Islet precursor cell (in vitro differentiated cells): Measurements from ENCODE around the gene RSKR.
"Not testable (repeated sequence)": the region's sequence is repeated elsewhere in the genome, so short reads cannot be mapped to it uniquely, and the experiment has no call there.

ENCODE experiments used
- DNase-seq: peaks from one replicate; pipeline ENCODE4 v3.0.0-alpha.2; 2018

RSKR gene

GRCh38 chr17:28613931-28614381 lies at the start of gene RSKR:
Gene RSKR (minus strand): TSS chr17:28614185. CDS start chr17:28614161, 24 bp downstream.
- DNase-seq, result no peak

DNA sequence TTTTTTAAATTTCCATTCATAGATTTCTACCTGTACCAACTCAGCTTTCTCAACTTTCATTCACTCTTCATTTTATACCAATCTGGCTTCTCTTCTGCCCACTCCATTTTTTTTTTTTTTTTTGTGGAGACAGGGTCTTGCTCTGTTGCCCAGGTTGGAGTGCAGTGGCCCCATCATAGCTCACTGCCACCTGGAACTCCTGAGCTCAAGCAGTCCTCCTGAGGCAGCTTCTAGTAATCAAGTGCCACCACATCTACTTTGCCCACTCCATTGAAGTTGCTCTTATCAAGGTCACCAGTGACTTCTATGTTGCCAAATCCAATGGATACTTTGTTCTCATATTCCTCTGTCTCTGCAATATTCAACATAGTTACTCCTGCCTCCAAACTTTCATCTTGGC lies 49.7 kb upstream of the RSKR start:
- no peak for DNase-seq

GRCh38 chr17:28662527-28662829 lies 48.5 kb upstream of the RSKR start:
- no peak for DNase-seq

DNA sequence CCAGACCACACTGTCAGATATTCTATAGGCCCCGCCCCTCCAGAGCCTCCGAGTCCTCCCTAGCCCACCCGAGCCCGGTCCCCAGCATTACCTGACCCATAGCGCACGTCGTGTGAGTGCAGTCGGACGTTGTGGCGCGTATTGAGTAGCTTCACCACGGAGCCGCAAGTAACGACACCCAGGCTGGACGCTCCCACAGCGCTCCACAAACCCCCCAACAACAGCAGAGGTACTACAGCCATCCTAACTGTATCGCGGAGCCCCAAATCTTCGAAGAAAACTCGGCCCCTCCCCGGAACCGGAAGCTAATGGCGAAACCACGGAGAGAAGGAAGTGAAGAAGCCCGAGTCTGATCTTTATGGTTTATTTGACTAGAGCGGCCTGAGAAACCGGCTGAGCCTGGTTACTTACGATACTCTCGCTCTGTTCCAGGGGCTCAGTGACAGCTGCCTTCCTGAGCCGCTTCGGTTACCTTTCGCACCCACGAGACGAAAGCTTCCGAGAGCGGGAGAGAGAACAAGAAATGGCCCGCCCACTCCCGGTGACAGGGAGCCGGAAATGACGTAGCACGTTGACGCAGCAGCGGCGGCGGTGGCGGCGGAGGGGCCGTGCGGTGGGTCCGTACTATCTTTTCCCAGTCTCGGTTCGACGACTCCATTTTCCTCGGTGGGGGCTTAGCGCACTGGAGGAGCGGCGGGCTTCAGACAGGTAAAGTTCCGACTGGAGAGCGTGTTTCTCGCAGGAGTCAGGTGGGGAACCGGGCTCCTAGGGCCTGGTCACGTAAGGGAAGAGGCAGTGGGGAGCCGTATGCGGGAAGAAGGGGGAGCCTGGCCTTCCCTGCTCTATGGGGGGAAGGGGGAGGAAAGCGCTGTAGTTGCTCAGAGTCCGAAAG lies 47.9 kb upstream of the RSKR start, which contains the start of the genes SDF2 and SUPT6H:
TSS of gene SDF2 (minus strand) at position 272 of the 892 bp plus-strand sequence. CDS start at position 242, 30 bp downstream.
TSS of gene SUPT6H (plus strand) at position 571 of the 892 bp plus-strand sequence. CDS start 11,197 bp downstream, outside the sequence.
- peak; percentile 95 for DNase-seq

DNA sequence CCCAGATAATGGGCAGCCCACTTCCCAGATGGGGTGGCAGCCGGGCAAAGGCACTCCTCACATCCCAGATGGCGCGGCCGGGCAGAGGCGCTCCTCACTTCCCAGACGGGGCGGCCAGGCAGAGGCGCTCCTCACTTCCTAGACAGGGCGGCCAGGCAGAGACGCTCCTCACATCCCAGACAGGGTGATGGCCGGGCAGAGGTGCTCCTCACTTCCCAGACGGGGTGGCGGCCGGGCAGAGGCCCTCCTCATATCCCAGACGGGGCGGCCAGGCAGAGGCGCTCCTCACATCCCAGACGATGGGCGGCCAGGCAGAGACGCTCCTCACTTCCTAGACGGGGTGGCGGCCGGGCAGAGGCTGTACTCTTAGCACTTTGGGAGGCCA lies 45.5 kb upstream of the RSKR start:
- not testable (repeated sequence) for DNase-seq

- not testable (repeated sequence) for DNase-seq
These were observed 44.9 kb upstream of the RSKR start for GRCh38 chr17:28658766-28659496.

GRCh38 chr17:28658342-28658741 lies 44.4 kb upstream of the RSKR start:
- not testable (repeated sequence) for DNase-seq

DNA sequence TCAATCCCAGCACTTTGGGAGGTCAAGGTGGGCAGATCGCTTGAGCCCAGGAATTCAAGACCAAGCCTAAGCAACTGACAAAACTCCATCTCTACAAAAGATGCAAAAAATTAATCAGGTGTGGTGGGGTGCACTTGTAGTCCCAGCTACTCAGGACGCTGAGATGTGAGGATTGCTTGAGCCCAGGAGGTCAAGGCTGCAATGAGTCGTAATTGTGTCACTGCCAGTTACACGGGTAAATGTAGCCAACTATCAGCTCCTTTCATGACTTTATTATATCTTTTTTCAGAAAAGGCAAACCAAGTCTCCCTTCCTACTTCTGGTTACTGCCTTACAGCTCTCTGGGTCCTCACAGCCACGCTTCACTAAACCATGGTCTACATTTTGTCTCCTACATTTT lies 43.8 kb upstream of the RSKR start:
- DNase-seq, result no peak

DNA sequence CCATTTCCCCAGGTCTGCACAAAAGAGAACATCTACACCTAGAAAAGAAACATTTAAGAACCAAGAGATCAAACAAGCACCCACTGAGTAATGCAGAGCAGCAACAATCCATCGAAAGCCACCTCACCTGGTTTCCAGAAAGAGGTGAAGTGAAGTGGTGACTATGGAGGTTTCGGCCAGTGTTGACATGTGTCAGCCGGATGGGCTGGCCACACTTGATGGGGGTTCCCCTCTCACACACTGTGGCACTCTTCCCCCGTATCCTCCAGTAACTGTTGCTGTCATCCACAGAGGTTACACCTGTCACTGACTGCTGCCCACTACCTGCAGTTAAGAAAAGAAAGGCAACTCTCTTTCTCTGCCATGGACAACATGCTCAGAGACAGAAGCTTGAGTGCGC lies 41.2 kb upstream of the RSKR start:
- DNase-seq, result no peak

DNA sequence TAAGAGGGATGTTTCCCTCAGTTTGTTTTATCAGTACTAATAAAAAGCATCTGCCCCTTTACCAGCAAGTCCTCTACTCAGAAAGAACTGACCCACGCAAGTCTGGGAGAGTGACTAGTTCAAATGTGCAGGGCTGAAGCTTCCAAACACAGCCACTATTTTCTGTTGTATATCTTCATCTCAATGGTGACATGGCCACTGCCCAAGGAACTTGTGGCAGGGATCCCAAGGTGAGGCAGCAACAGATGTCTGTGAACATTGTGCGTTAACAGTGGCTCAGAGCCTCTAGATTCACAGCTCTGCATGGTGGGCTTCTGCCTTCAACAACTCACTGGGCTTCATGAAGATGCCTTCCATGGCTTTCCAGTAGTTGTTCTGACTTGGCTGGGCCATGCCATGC lies 34.7 kb upstream of the RSKR start:
- no peak for DNase-seq

DNA sequence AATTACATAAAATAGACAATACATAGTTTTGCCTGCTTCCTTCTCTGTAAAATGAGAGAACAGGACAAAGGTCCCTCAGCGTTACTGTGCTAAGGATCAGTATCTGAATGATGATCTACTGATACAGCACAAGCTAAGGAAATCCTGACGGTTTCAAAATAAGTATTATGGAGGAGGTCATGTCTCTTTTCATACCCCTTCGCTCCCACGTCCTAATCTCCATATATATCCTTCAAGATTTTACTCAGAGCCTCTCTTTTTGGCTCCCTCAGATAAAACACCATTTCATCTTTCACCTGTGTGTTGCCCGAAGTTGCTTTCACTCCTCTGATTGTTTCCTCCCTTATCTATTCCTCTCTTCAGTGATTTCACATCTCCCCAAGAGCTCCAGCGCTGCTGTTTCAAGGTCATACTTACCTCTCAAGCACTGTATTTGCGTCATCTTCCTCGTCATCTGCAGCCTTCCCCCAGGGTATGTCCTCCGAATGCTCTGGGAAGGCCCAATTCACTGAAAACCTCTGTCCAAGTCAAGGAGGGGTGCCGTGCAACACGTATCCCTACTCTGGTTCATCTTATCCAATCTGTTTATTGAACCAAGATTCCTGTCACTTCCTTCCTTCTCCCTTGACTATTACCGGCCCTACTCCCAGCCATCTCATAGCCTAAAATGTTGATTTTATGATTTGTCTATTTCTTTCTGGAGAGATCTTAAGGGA lies 32.2 kb upstream of the RSKR start:
- DNase-seq, result no peak

GRCh38 chr17:28645576-28645939 lies 31.6 kb upstream of the RSKR start:
- no peak for DNase-seq

DNA sequence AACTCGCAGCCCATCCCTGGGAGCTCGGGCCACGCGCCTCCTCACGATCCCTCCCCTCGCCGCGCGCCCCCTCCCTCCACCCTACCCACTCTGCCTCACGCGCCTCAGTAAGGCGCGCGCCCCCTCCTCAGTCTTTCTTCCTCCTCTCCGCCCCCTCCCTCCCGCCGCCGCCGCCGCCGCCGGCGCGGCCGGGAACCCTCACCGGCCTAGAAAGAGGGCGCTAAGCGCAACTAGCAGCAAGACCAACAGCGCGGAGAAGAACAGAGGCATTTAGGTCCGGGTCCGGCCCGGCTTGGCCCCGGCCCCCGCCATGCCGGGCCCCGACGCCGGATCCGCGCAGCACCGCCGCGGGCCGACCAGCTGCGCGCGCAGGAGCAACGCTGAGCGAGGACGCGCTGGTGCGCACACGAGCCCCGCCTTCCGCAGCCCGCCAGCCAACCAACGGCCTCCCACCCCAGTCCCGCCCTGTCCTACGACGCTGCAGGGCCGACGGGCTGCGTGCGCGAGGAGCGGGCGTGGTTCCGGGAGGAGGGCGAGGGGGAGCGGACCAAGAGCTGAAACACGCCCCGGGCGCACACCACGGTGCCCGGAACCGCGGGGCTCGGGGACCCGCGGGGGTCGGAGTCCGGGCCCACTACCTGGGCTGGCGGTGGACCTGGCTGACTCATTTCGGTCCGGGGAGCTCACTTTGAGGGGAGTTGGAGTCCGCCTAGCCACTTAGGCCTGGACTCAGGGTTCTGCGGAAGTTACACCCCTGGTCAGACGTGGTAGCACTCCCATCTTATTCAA lies 31.0 kb upstream of the RSKR start, which contains the start of gene BLTP2:
TSS of gene BLTP2 (minus strand) at position 372 of the 789 bp plus-strand sequence. CDS start at position 270, 102 bp downstream.
- peak; percentile 99 for DNase-seq

DNA sequence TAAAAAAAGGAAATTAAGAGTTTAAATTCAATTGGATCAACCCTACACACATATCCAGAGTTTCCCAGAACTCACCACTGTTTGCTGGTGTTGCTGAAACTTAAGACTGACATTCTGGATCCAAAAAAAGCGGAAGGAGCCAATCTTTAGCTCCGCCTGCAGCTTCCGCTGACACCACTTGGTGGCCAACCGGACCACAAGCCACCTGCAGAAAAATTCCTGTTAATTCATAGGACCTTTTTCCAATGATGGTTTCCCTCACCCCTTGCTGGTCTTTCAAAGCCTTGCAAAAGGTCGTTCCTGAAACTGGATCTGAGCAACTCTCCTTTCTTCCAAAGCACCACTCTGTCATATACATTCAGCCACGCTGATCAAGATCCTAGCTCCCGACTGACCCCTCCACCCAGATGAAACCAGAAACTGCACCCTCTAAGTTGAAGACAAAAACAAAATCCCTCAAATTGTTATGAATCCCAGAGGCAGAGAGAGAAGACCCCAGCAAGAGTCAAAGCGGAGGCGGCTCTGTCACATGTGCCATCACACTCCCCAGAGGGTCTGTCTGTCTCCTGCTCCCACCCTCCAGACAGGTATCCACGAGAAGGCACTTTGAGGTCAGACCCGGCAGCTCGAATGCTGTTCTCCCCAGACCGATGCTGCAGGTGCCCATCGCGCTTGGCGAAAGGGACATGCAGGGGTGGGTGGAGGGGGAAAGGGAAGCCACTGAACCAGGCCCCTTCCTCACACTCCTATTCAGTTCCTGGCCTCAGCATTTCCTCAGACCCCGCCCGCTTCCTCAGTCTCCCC lies 30.2 kb upstream of the RSKR start:
- peak; percentile 80 for DNase-seq

GRCh38 chr17:28641579-28641978 lies 27.6 kb upstream of the RSKR start:
- no peak for DNase-seq

- no peak for DNase-seq
These were observed 21.5 kb upstream of the RSKR start for GRCh38 chr17:28635506-28635905.

GRCh38 chr17:28634206-28634865 lies 20.4 kb upstream of the RSKR start:
- no peak for DNase-seq

- DNase-seq, result no peak
These were observed 12.8 kb upstream of the RSKR start for GRCh38 chr17:28626818-28627217.

GRCh38 chr17:28624148-28624547 lies 10.2 kb upstream of the RSKR start:
- DNase-seq, result no peak

DNA sequence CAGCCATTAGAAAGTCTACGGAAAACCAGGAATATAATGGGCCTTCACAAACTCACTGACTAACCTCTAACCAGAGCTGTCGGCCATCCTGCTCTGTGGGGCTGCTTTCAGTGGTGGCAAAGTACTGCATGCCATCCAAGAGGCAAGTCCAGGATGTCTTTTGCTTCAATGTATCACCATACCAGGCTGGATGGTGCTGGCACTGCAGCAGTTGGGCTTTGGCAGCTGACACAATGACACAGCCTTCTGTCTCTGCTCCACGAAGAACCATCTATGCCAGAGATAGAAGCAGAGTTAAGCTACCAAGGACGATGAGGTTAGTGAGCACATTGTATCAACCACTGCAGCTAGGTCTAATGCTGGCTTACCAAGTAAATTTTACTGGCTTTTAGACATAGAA lies 9.7 kb upstream of the RSKR start:
- DNase-seq, result no peak

GRCh38 chr17:28622186-28622585 lies 8.2 kb upstream of the RSKR start:
- no peak for DNase-seq
